Activated CD4-positive, CD25-positive, alpha-beta regulatory T cell treated with anti-CD3 and anti-CD28 coated beads, Interleukin-2, amount 50 U/mL, for 16 hours (primary cell): ENCODE results near the gene OVOL2.
"Not testable (repeated sequence)": the region's sequence is repeated elsewhere in the genome, so short reads cannot be mapped to it uniquely, and the experiment has no call there.

Experiments used
- DNase-seq: peaks from one replicate; pipeline ENCODE4 v3.0.0-alpha.2; 2020; ENCODE audit warnings: low read depth, low spot score

The OVOL2 gene

DNA sequence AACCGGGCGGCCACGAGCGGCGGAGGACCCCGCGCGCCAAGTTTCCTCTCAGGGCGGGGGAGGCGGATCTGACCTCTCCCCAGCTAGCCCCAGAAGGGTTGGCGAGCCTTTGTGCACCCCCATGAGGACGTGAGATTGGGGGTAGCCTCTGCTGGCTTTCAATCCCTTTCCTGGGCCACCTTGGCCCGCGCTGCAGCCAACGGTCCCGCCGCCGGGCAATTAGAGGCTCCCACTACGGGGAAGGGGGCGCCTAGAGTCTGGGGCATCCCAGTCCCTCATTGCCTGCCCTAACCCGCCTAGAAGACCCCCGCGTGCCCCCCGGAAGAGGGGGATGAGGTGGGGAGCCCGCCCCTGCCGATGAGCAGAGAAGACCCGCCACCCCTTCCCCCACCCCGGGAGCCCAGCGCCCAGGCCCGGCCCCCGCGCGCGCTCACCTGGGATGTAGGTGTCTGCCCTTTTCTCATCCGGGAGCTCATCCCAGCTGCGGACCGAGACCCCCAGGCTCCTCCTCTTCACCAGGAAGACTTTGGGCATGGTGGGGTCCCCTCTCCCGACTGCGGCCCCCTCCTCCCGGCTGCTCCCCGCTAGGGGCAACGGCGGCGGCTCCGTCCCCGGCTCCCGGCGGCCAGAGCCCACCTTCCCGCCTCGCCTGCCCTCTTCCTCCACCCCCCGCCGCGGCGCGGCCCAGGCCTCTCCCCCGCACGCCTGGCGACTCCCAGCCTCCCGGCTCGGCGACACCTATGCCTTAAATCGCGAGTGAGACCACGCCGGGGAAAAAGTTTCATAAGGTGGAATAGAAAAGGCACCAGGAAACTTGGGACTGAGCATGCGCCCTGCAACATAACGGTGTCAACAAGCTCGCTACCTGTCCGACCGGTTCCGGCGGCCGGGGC is at the start of gene OVOL2:
Gene OVOL2 (minus strand): TSS at position 816 of the 893 bp plus-strand sequence. CDS start 282 bp downstream, at position 534.
- DNase-seq: no peak

DNA sequence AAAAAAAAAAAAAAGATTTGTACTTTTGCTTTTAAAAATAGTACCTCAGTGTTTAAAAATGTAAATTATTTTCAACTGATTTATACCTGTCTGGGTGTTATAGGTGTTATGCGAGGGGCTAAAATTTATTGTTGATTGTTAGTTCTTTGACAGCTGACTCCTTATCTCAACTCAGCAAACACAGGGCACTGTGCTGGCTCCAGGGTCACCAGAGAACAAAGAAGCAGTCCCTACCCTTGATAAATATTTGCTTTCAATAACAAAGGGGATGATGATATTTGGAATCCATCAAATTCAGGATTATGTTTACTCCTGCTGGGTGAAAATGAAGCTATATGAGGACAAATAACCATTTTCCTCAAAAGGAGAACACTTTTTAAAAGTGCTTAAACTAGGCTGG is 45.8 kb upstream of the OVOL2 start:
- DNase-seq: no peak

GRCh38 chr20:18101125-18101810 is 43.6 kb upstream of the OVOL2 start:
- DNase-seq: no peak

GRCh38 chr20:18100569-18100968 is 42.9 kb upstream of the OVOL2 start:
- DNase-seq: not testable (repeated sequence)

- DNase-seq: no peak
These were observed 36.5 kb upstream of the OVOL2 start for GRCh38 chr20:18094191-18094590.

DNA sequence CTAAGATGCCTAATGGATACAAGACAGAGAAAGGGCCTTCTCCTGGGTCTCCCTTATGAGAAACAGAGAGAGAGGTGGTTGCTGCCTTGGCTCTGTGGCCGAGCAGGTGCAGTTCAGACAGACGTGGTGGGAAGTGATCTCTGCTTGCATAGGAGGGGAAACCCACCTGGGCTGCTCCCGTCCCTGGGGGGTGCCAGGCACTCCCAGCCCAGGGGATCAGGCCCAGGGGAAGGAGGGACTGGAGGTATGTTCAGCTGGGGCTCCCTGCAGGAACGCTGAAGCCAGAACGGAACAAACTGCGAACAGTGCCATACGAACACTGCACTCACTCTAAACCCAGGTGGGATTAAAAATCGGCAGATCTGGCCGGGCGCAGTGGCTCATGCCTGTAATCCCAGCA is 35.7 kb upstream of the OVOL2 start:
- DNase-seq: no peak

DNA sequence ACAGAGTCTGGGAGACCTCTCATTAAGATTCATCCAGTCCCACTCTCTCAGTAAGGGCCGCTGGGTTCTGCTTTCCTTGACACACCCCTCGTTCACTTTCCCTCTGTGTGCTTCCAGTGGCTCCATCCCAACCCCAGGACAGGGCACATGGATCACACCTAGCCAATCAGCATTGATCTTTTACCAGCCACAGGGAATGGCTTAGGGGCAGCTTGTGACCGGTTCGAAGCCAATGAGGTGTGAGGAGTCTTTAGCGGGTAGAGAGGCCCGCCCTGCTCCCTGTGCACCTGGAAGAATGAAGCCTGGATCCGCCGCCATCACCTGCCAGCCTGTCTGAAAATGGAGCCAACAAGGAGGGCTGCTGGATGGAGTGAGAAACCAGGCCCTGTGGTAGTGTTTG is 35.2 kb upstream of the OVOL2 start:
- DNase-seq: no peak

DNA sequence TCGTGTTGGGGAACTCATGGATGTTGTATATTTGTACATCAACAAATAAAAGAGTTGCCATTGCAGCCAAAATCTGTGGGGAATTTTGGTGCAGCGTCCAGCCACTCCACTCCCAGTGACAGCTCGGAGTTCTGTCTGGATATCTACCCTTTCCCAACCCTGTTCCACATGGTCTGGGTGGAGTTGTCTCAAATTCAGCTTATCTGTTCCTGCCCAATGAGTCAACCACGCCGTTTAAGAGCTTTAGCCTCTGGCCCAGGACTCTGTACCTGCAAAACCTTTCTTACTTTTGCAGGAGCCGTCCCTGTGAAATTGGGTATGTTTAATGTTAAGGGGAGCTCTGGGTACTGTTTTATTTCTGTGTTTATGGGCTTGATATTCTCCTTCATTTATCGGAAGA is 33.9 kb upstream of the OVOL2 start:
- DNase-seq: no peak

DNA sequence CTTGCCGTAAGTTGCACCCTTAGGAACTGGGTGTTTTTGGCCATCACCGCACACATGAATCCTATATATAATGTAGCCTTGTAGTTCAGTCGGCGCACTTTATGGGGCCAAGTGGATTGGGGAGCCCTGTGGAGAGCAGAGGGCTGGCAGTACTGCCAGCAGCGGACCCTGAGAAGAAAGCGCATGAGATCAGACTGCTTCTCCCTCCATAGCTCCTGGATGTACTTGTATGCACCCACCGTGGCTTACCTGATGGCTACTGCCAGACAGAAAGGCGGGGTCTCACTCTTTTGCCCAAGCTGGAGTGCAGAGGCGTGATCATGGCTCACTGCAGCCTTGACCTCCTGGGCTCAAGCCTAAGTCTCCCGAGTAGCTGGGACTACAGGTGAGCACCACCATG is 32.8 kb upstream of the OVOL2 start:
- DNase-seq: no peak

DNA sequence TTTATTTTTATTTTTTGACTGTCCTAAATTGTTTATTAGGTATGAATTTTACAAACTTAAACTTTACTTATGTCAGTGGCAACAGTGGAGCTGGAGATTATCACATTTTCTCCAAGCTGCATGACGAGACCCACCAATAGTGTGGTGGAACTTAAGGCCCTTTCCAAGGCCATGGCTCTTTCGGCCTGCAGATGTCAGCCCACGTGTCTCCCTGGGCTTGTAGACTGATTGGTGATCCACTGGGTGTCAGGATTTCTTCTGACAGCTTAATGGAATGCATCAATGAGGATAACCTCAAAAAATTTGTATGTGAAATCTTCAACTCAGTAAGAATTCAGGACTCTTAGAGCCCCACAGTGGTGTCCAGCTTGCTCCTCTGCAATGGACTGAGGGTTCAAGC is 32.3 kb upstream of the OVOL2 start:
- DNase-seq: no peak

DNA sequence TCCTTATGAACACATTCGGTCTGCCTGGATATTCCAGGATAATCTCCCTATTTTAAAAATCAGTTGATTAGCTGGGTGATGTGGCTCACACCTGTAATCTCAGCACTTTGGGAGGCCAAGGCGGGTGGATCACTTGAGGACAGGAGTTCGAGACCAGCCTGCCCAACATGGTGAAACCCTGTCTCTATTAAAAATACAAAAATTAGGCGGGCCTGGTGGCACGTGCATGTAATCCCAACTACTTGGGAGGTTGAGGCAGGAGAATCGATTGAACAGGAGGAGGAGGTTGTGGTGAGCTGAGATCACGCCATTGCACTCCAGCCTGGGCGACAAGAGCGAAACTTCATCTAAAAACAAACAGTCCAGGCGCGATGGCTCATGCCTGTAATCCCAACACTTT is 31.1 kb upstream of the OVOL2 start:
- not testable (repeated sequence) for DNase-seq

- DNase-seq: not testable (repeated sequence)
These were observed 30.6 kb upstream of the OVOL2 start for GRCh38 chr20:18088298-18088697.

DNA sequence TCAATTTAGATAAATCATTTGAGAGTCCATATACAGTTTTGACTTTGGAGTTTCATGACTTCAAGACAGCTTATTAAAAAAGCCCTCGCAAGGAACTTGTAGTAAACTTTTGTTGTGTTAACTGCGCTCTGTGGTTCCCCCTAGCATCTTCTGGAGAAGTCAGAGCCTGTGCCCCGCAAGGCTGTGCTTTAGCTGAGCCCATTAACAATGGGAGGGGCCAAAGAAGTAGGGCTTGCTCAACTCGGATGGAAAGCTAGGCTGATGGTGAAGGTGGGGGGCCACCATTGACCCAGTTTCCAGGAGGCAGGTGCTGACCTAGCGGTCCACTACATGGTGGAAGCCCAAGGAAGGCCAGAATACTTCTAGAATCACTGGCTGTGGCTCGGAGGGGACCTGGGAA is 29.3 kb upstream of the OVOL2 start:
- no peak for DNase-seq

DNA sequence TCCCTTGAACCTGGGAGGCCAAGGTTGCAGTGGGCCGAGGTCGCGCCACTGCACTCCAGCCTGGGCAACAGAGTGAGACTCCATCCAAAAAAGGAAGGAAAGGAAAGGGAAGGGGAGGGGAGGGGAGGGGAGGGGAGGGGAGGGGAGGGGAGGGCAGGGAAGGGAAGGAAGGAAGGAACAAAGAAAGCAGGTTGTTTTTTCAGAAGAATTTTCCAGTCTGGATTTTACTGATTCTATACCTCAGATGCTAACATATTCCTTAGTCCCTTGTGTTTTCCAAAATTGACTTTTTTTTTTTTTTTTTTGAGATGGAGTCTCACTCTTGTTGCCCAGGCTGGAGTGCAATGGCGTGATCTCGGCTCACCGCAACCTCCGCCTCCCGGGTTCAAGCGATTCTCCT is 23.1 kb upstream of the OVOL2 start:
- DNase-seq: not testable (repeated sequence)

DNA sequence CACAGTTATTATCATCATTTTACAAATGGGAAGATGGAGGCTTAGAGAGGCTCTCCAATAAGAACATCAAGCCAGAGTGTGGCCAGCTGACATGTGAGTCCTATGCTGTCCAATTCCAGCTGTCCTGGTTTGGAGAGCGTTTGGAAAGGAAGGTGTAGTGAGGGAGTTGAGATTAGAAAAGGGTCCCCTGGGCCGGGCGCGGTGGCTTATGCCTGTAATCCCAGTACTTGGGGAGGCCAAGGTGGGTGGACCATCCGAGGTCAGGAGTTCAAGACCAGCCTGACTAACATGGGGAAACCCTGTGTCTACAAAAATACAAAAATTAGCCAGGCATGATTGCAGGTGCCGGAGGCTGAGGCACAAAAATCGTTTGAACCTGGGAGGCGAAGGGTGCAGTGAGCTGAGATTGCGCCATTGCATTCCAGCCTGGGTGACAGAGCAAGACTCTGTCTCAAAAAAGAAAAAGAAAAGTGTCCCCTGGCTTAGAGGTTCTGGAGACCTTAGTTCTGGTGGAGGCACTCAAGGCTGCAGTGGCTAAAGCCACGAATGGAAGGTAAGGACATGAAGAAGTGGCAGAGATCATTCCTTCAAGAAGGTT is 22.1 kb upstream of the OVOL2 start:
- no peak for DNase-seq

GRCh38 chr20:18077157-18077556 is 19.4 kb upstream of the OVOL2 start:
- DNase-seq: no peak

DNA sequence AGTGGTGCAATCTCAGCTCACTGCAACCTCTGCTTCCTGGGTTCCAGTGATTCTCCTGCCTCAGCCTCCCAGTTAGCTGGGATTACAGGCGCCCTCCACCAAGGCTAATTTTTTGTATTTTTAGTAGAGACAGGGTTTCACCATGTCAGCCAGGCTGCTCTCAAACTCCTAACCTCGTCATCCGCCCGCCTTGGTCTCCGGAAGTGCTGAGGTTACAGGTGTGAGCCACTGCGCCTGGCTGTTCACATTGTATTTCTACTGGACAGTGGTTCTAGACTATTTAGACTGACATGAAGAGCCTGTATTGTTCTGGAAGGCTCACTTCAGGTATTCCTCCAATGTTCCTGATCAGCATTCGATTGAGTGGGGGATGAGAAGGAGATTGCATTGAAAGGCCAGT is 14.8 kb upstream of the OVOL2 start:
- DNase-seq: no peak

GRCh38 chr20:18066421-18067333 is 9.0 kb upstream of the OVOL2 start:
- DNase-seq: no peak

- DNase-seq: no peak
These were observed 6.0 kb upstream of the OVOL2 start for GRCh38 chr20:18063676-18064075.

DNA sequence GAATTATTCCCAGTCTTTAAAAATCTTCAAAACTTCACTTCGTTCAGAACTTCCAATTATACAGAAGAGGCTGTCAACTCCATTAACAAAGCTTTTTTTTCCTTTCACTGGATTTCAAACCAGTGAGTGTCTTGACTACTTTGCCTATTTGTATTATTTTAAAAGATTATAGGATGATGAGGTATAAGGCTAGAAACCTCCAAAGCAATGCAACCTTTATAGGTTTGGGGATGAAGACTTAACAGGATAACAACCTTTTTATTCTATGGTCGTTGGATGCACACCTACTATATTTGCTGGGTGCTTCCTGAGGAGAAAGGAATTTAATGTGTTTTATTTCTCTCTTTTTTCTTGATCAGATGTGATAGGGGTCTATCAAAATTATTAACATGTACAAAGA is 1.9 kb upstream of the OVOL2 start:
- no peak for DNase-seq

- no peak for DNase-seq
These were observed 1.1 kb upstream of the OVOL2 start for GRCh38 chr20:18058661-18059467.
